OCI-LY7 (cell line): ENCODE measurements around the gene TMEM165. TPM values are rescaled to one million over a fixed set of nuclear protein-coding genes. Genes with fewer than 3 reads are reported as not detected.
"Not testable (repeated sequence)": the region's sequence is repeated elsewhere in the genome, so short reads cannot be mapped to it uniquely, and the experiment has no call there.

ENCODE experiments used
- BruUV-seq: library from RNA; stranded (reverse); fragments of 400-500 nt; replicated peaks from 2 replicates; lab custom pipeline; 2021; lab: Mats Ljungman, UMichigan
- CTCF ChIA-PET: fragments of 300-600 bp; sonication (Branson Sonifier 250); formaldehyde crosslinking; loops from one replicate; lab custom pipeline; 2022; ENCODE audit warnings: antibody characterized with exemption; ENCODE audit not compliant: unreplicated experiment; lab: Charles Lee
- POLR2A ChIA-PET: fragments of 300-600 bp; sonication (Branson Sonifier 250); formaldehyde crosslinking; loops from one replicate; lab custom pipeline; 2022; ENCODE audit warnings: antibody characterized with exemption; lab: Charles Lee
- DNase-seq: peaks from one replicate; pipeline ENCODE4 v3.0.0-alpha.2; 2015; ENCODE audit warnings: low spot score
- H2AFZ ChIP-seq: fragments of 200-600 bp; sonication (generic), shearing (Covaris generic); 2 replicates; pipeline ENCODE4 v1.6.1; 2014; ENCODE audit warnings: mild to moderate bottlenecking, antibody characterized with exemption, low read length, moderate library complexity
- H3K27ac ChIP-seq: fragments of 200-600 bp; sonication (generic); 2 replicates; pipeline ENCODE4 v1.5.1; 2014; ENCODE audit warnings: mixed run types, low read depth, mild to moderate bottlenecking, moderate library complexity, low read length, inconsistent platforms; ENCODE audit not compliant: poor library complexity, severe bottlenecking
- H3K36me3 ChIP-seq: fragments of 200-600 bp; sonication (generic); 2 replicates; pipeline ENCODE4 v1.6.1; 2014; ENCODE audit warnings: mild to moderate bottlenecking, antibody characterized with exemption, low read length, moderate library complexity, mixed read lengths; ENCODE audit not compliant: insufficient read depth
- H3K4me1 ChIP-seq: fragments of 200-600 bp; sonication (generic); 2 replicates; pipeline ENCODE4 v1.5.1; 2014; ENCODE audit warnings: mild to moderate bottlenecking, low read length; ENCODE audit not compliant: insufficient read depth, poor library complexity, severe bottlenecking
- H3K4me2 ChIP-seq: fragments of 200-600 bp; sonication (generic); 2 replicates; pipeline ENCODE4 v1.6.1; 2014; ENCODE audit warnings: mild to moderate bottlenecking, low read length
- H3K4me3 ChIP-seq: fragments of 200-600 bp; sonication (generic); 2 replicates; pipeline ENCODE4 v1.5.1; 2014; ENCODE audit warnings: mild to moderate bottlenecking, low read depth, low read length; ENCODE audit not compliant: poor library complexity, severe bottlenecking
- H3K79me2 ChIP-seq: fragments of 200-600 bp; sonication (generic); 2 replicates; pipeline ENCODE4 v1.6.1; 2016; ENCODE audit warnings: low read depth, mild to moderate bottlenecking, low read length, moderate library complexity, mixed read lengths; ENCODE audit not compliant: insufficient read depth
- H3K9me2 ChIP-seq: fragments of 200-600 bp; sonication (generic); 2 replicates; pipeline ENCODE4 v1.6.1; 2016; ENCODE audit warnings: mild to moderate bottlenecking, low read length, mixed read lengths; ENCODE audit not compliant: insufficient read depth
- H3K9me3 ChIP-seq: fragments of 200-600 bp; sonication (generic); 2 replicates; pipeline ENCODE4 v1.6.1; 2014; ENCODE audit warnings: mild to moderate bottlenecking, mixed run types, low read length, mixed read lengths
- H4K20me1 ChIP-seq: fragments of 200-600 bp; sonication (generic); 2 replicates; pipeline ENCODE4 v1.6.1; 2014; ENCODE audit warnings: mild to moderate bottlenecking, antibody characterized with exemption, low read length, moderate library complexity, mixed read lengths; ENCODE audit not compliant: insufficient read depth
- EZH2phosphoT487 ChIP-seq: fragments of 200-600 bp; sonication (generic); IDR thresholded peaks from 2 replicates; pipeline ENCODE4 v1.6.1; 2018; ENCODE audit warnings: low read depth, borderline replicate concordance, mild to moderate bottlenecking, mixed run types, antibody characterized with exemption, low read length, moderate library complexity, mixed read lengths
- intact Hi-C: fragments of 100-400 bp; cut with micrococcal nuclease; formaldehyde crosslinking; loops from one replicate; pipeline ENCODE4 v1.10.0; 2022; ENCODE audit not compliant: unreplicated experiment
- total RNA-seq, 2 experiments: library from RNA; depleted of rRNA in 1 of 2; stranded (reverse); fragments of >200 nt in 1 of 2; shearing (Covaris generic) in 1 of 2; gene quantifications; 2 replicates each; pipeline ENCODE4 v1.2.3, GENCODE V29; 2014 to 2022
- TF ChIP-seq, protein P1 (sequence below): fragments of 200-600 bp; sonication (generic); conservative IDR thresholded peaks from 2 replicates; pipeline ENCODE4 v1.5.1; 2014; ENCODE audit warnings: mild to moderate bottlenecking, antibody characterized with exemption, low read length, moderate library complexity, mixed read lengths

Gene TMEM165
- total RNA-seq, 2 experiments from 2014 or later = 70.8 to 86.1 TPM

DNA sequence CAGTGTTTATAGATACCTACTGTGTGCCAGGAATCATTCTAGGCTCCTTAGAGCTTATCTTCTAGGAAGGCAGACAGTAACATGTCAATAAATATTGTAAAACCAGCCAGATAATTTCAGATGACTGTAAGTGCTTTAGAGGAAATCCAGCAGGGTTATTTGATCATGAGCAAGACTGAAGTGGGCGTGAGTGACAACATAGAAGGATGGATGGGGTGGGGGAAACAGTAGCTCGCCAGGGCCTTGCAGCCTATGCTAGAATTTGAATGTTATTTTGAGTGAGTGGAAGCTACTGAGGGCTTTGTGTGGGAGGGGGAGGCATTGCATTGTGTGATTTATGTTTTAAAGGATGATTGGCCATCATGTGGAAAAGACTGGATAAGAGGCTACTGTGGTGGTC lies 43.0 kb upstream of the TMEM165 start:
- POLR2A ChIA-PET = interaction anchor here (0.6 kb wide), 1 partner anchor 488 kb away, joined by 3 read pairs; no protein-coding TSS in a partner anchor
- H3K36me3 ChIP-seq = peaks cover 11% of the 10 kb centered on the region; the same call in 1 of the 2 replicates
- H3K4me1 ChIP-seq = peaks cover 4% of the 10 kb centered on the region
- no peak overlapping the region for H3K4me3 ChIP-seq
- H4K20me1 ChIP-seq = no peaks in the 10 kb centered on the region
- H3K4me2 ChIP-seq = no peak overlapping the region
- DNase-seq = no peak
- CTCF ChIA-PET = no interaction called here
- intact Hi-C loops = no loop called here
- 0 out of 2 replicates have a peak, but pooled peaks cover under 1% of the 10 kb centered on the region for H3K79me2 ChIP-seq
- H2AFZ ChIP-seq = no peak overlapping the region
- no peak overlapping the region for H3K27ac ChIP-seq
- TF ChIP-seq, protein P1, sequence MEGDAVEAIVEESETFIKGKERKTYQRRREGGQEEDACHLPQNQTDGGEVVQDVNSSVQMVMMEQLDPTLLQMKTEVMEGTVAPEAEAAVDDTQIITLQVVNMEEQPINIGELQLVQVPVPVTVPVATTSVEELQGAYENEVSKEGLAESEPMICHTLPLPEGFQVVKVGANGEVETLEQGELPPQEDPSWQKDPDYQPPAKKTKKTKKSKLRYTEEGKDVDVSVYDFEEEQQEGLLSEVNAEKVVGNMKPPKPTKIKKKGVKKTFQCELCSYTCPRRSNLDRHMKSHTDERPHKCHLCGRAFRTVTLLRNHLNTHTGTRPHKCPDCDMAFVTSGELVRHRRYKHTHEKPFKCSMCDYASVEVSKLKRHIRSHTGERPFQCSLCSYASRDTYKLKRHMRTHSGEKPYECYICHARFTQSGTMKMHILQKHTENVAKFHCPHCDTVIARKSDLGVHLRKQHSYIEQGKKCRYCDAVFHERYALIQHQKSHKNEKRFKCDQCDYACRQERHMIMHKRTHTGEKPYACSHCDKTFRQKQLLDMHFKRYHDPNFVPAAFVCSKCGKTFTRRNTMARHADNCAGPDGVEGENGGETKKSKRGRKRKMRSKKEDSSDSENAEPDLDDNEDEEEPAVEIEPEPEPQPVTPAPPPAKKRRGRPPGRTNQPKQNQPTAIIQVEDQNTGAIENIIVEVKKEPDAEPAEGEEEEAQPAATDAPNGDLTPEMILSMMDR = no peak
- no peak for TF ChIP-seq EZH2phosphoT487
- no TSS peak for BruUV-seq
- H3K9me3 ChIP-seq = peaks cover 3% of the 10 kb centered on the region; the same call in 1 of the 2 replicates
- no peaks in the 10 kb centered on the region for H3K9me2 ChIP-seq

DNA sequence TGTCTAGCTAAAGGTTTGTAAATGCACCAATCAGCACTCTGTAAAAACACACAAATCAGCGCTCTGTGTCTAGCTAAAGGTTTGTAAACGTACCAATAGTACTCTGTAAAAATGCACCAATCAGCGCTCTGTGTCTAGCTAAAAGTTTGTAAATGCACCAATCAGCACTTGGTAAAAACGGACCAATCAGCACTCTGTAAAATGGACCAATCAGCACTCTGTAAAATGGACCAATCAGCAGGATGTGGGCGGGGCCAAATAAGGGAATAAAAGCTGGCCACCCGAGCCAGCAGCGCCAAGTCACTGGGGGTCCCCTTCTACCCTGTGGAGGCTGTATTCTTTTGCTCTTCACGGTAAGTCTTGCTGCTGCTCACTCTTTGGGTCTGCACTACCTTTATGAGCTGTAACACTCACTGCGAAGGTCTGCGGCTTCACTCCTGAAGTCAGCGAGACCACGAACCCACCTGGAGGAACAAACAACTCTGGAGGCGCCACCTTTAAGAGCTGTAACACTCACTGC lies 42.5 kb upstream of the TMEM165 start:
- H2AFZ ChIP-seq, DNase-seq, H3K79me2 ChIP-seq, H3K27ac ChIP-seq, H4K20me1 ChIP-seq, H3K9me3 ChIP-seq, H3K4me2 ChIP-seq, CTCF ChIA-PET, H3K4me3 ChIP-seq, H3K9me2 ChIP-seq, H3K4me1 ChIP-seq, BruUV-seq, intact Hi-C loops: not testable (repeated sequence)
- H3K36me3 ChIP-seq = peaks cover 11% of the 10 kb centered on the region; the same call in 1 of the 2 replicates
- POLR2A ChIA-PET = interaction anchor here (0.6 kb wide), 1 partner anchor 488 kb away, joined by 3 read pairs; no protein-coding TSS in a partner anchor

DNA sequence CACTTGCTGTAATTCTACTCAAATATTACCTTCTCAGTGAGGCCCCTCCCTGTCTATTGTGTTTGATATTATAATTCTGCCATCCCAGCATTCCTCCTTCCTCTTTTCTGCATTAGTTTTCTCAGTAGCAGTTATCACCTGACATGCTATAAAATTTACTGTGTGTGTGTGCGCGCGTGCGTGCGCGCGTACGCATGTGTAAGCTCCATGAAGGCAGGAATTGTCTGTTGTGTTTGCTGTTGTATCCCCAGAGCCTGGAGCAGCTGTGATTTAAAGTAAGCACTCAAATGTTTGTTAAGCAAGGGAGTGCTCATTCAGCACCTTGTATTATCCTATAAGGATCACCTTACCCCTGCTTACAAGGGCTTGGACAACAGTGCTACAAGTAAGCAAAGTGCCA lies 41.1 kb upstream of the TMEM165 start:
- DNase-seq = no peak
- ChIA-PET CTCF (interaction anchor here (0.6 kb wide), 1 partner anchor 64 kb away, joined by 3 read pairs; no protein-coding TSS in a partner anchor), POLR2A (interaction anchor here (0.5 to 2.1 kb wide), 2 partner anchors 9 to 44 kb away, joined by 3 to 7 read pairs; partner anchors contain the start of gene SRD5A3)
- no peaks in the 10 kb centered on the region for H3K79me2 ChIP-seq
- peaks cover 11% of the 10 kb centered on the region; the same call in 1 of the 2 replicates for H3K36me3 ChIP-seq
- H3K27ac ChIP-seq = no peak overlapping the region
- no peak for TF ChIP-seq EZH2phosphoT487
- TF ChIP-seq, protein P1 = no peak
- H3K4me3 ChIP-seq = no peak overlapping the region
- H3K4me2 ChIP-seq = no peak overlapping the region
- peaks cover 3% of the 10 kb centered on the region; the same call in 1 of the 2 replicates for H3K9me3 ChIP-seq
- H4K20me1 ChIP-seq = no peaks in the 10 kb centered on the region
- no peak overlapping the region for H2AFZ ChIP-seq
- no peaks in the 10 kb centered on the region for H3K9me2 ChIP-seq
- intact Hi-C loops = no loop called here
- H3K4me1 ChIP-seq = peaks cover 13% of the 10 kb centered on the region
- BruUV-seq = no TSS peak
